GM18858 (cell line): Measurements from ENCODE around the gene PSTK.

Source experiments
- ATAC-seq: cut with Tn5 transposase; IDR thresholded peaks from one replicate; pipeline ENCODE4 v1.9.1; 2021; ENCODE audit not compliant: unreplicated experiment

Gene PSTK, protein sequence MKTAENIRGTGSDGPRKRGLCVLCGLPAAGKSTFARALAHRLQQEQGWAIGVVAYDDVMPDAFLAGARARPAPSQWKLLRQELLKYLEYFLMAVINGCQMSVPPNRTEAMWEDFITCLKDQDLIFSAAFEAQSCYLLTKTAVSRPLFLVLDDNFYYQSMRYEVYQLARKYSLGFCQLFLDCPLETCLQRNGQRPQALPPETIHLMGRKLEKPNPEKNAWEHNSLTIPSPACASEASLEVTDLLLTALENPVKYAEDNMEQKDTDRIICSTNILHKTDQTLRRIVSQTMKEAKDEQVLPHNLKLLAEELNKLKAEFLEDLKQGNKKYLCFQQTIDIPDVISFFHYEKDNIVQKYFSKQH

DNA sequence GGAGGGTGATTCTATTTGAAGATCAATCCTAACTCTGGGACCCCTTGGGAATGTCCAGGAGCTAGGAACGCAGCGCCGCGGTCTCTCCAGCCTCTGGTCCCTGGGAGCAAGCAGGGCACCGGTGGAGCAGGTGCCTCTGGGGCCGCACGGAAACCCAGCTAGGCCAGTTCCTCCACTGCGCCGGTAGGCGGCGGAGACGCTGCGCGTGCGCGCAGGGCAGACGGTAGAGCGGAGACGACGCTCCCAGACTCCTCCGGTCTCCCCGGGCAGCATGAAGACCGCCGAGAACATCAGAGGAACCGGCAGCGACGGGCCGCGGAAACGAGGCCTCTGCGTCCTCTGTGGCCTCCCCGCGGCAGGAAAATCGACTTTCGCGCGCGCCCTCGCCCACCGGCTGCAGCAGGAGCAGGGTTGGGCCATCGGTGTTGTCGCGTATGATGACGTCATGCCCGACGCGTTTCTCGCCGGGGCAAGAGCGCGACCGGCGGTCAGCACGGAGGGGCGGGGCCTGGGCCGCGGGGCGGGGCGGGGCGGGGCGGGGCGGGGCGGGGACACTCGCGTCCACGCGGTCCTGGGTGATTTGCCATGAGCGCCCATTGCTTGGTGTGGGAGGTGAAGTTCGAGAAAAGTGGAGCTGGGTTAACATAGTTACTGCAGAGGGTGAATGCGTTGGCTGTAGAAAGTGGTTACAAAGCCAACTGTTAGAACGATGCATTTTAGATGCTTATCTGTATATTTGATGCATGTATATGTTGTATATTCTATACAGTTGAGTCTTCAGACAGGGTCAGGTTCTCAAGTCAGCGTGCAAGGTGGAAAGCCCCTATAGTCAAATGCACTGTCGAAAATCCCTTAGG is at the start of gene PSTK:
TSS of gene PSTK (plus strand) at position 193 of the 857 bp plus-strand sequence. CDS start at position 272, 79 bp downstream.
- peak; percentile 88 for ATAC-seq

DNA sequence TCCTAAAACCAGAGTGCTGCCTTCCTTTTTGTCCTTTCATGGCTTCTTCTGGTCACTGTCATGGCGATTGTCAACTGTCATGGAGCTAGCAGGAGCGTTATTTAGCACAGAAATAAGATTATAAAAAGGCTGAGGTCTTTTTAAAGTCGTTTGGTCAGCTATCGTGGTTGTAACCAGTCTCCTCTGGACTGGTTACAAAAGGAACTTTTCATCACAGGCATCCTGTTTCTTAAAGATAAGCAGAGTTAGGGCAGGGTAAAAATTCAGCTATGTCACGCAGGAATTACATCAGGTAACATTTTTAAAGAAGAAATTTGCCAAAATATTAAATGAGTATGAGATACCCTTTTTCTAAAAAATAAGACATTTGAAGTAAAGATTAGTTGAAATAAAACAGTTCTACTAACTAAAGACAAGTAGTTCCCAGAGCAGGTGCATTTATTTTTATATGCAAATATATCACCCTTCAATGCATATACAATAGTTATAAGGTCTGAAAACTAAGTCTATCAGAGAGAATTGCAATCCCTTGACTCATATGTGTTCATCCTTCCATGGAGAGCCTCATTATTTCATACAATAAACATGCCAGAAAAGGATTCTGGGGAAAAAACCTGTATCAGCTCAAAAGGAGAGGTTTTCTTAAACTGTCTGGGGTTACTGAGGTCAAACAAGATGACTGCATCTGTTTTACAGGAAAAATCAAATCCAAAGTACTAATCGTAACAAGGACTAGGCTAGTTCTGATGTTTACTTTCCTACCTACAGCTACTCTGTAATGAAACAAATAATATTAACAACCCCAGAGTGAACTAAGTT is 48.9 kb upstream of the PSTK start:
- ATAC-seq: no peak

DNA sequence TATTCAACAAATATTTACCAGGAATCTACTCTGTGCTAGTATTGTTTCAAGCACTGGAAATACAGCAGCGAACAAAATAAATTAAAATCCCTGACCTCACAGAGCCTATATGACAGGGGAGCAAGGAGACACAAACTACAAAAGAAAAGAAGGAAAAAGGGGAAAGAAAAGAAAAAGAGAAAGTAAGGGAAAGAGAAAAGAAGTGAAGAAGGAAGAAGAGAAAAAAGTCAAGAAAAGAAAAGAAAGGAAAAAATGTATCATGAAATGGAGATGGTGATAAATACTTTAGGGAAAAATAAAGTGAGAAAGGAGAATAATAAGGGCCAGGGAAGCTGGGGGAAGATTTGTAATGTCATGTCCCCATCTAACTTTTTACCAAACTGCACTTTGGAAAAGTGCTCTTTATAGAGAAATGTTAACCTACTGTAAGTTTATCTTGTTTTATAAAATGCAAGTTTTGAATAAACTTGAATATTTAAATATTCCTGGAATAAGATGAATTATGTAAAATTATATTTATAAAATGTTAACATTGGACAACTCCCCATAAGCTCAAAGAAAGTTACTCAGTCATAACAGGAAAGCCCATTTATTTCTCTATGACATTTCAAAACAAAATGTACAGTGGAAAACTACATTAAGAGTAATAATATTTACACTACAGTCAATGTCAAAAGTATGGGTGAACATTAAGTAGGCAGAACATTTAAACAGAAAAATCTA is 40.9 kb upstream of the PSTK start:
- ATAC-seq: no peak

DNA sequence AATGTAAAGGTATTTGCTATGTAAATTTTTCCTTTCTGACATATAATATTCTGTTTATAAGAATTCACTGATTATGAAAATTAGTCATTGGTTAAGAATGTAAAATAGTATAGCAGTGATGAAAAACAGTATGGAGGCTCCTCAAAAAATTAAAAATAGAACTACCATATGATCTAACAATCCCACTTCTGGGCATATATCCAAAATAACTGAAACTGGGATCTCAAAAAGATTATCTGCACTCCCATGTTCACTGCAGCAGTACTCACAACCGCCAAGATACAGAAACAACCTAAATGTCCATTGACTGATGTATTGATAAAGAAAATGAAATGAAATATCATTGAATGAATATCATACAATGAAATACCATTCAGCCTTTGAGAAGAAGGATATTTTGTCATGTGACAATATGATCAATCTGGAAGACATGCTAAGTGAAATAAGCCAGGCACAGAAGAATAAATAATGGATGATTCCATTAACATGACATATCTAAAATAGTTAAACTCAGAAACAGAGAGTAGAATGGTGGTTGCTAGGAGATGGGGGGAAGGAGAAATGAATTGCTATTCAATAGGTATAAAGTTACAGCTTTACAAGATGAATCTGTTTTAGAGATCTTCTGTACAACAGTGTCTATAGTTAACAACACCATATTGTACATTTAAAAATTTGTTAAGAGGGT is 40.2 kb upstream of the PSTK start:
- ATAC-seq: no peak

DNA sequence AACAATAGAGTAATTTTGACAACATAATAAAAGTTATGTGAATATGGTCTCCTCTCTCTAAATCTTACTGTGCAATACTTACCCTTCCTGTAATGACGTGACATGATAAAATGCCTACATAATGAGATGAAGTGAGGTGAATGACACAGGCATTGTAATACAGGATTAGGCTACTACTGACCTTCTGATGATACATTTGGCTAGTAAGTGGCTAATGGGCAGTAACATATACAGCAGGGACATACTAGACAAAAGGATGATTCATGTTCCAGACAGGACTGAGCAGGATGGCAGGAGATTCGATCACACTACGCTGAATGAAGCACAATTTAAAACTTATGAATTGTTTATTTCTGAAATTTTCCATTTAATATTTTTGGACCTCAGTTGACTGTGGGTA is 30.9 kb upstream of the PSTK start:
- no peak for ATAC-seq

DNA sequence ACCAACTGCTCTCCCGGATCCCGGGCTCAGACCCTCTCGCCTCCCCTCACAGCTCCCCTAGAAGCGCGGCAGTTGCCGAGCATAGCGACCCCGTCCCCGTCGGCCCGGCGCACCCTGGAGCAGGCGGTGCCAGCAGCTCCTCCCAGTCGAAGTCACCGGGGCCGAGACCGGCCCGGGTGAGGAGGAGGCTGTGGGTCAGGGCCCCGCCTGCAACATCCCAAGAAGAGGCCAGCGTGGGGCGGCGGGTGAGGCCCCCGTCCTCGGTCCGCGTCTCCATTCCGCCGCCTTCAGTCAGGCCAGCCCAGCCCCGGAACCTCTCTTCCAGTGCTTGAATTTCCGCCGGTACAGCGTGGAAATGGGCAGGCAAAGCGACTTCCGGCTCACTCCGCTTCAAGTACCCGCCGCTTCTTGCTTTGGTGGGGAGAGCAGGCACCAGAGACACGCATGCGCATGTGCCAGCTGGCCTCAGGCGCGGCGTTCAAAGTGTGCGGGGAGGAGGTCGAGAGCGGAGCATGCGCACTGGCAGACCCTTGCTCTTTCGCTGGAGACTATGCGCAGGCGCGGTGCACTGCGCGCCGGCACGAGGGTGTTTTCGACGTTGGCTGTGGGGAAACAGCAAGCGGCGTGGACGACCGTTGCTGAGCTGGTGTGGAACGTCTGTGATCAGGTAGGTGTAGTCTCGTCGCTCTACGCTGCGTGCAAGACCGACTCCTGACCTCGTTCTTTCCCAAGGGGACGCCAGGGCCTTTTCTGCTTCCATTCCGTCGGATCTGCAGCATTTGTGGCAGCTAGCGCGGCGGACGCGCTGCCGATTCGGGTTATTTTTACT is 26.1 kb upstream of the PSTK start, which contains the start of gene C10orf88:
TSS of gene C10orf88 (minus strand) at position 326 of the 829 bp plus-strand sequence. CDS start at position 277, 49 bp downstream.
- peak; percentile 90 for ATAC-seq

DNA sequence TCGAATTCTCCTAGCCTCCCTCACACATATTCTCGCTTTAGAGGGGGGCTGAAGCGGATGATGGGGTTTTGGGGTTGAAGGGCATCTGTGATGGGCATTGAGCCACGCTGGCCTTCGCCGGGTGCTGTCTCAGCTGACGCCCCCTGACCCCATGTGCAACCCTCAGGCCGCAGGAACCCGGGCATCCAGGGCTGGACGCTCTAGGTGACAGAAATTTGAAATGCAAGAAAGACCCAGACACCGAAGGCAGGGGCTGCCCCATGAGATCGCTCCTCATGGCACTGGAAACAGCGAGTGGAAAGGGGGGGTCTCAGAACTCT is 25.5 kb upstream of the PSTK start:
- ATAC-seq: no peak

DNA sequence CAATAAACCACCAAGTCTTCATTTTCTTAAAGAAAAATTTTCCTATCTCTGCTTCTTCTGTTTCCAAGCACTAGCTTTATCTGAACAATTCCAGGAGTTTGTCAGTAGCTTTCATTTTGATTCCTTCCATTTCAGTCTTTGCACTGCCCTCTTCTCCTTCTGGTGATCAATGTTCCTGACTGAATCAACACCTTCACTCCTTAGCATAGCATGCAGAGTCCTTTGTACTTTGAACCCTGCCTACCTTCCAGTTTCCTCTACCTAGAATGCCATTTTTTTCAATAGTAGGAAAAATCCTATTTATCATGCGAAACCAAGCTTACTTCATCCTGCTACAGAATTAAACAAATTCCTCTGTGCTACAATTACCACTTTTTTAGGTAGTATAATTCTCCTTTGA is 24.3 kb upstream of the PSTK start:
- ATAC-seq: no peak

DNA sequence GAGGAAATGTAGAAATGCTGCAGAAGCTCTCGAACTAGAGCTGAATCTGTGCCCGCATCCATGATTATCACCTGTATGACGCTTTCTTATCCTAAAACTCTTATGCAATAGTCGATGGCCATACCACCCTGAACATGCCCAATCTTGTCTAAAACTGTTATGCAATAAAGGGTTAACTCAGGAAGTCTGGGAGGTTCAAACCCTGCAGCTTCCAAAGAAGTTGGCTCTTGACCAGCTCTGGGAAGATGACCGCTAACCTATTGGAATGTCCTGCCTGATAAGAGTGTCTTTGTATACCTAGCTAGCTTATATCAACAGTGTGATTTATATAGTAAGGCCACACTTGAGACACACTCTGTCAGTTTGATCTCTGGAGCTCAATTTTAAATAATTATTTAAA is 22.7 kb upstream of the PSTK start:
- no peak for ATAC-seq

DNA sequence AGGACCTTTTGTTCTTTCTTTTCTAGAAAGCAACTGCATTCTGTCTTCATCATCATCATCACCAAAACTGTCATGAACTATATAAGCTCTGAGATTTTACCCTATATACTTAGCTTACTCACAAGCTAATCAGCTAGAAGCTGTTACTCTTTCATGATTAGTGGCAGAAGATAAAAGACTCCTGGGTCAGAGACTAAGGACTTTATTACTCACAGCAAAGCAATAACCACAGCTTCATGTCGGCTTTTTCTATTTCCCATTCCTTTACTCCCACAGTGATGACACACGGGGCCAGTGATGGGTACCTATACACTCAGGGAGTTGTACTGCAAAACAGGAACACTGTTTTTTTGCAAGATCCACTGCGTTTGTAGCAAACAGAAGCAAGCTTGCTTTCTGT is 17.8 kb upstream of the PSTK start:
- no peak for ATAC-seq

DNA sequence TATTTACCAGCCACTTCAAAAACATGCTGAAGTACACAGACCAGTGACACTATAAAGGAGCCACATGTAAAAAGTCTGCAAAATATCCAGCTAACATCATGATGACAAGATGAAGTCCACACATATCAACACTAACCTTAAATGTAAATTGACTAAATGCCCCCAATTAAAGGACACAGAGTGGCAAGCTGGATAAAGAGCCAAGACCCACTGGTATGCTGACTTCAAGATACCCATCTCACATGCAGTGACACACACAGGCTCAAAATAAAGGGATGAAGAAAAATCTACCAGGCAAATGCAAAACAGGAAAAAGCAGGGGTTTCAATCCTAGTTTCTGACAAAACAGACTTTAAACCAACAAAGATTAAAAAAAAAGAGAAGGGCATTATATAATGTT is 13.3 kb upstream of the PSTK start:
- no peak for ATAC-seq

DNA sequence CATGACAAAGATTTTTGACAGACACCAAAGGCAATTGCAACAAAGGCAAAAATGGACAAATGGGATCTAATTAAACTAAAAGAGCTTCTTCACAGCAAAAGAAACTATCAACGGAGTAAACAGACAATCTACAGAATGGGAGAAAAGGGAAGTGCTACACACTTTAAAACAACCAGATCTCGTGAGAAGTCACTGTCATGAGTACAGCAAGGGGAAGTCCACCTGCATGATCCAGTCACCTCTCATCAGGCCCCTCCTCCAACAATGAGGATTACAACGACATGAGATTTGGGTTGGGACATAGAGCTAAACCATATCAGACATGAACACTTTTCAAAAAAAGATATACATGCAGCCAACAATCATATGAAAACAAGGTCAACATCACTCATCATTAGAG is 11.5 kb upstream of the PSTK start:
- ATAC-seq: no peak

DNA sequence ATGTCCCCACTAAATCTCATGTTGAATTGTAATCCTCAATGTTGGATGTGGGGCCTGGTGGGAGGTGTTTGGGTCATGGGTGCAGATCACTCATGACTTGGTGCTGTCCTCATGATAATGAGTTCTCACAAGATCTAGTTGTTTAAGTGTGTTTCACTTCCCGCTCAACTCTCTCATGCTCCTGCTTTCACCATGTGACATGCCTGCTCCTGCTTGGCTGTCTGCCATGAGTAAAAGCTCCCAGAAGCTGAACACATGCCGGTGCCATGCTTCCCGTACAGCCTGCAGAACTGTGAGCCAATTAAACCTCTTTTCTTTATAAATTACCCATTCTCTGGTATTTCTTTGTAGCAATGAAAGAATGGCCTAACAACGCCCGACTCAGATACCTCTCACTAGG is 6.2 kb upstream of the PSTK start:
- ATAC-seq: no peak

DNA sequence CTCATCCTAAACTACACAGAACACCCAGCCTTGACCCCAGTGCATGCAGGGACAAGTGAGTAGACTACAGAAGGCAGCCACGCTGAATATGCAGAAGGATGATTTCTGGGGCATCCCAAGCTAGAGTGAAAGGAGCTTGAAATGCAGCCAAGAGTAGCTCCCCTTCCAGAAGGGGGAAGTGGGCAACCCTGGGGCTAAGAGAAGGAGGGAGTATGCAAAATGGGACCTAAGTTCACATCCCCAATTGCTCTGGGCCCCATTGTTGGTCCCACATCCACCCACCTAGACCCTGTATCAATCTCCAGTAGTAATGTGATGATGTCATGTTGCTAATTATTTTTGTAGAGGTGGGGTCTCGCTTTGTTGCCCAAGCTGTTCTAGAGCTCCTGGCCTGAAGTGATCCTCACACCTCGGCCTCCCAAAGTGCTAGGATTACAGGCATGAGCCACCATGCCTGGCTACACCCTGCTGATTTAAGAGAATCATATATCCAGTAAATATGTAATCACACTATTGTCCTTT is 5.6 kb upstream of the PSTK start:
- ATAC-seq: no peak

DNA sequence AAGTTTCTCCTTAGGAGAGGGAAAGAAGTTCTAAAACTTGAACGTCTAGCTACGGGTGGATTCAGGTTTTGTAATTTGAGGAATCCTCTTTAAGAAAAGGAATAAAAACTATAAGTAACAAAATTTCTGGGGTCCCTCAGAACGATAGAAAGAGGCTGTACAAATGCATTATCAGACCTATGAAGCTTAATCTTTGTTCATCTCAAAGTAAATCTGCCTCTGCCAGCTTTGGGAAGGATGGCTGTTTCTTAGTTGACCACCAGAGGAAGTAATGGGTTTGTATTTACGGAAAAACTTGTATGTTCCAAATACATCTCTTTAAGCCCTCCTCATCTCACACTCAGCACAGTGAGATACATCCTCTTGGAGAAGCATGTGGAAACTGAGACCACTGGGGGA is 864 bp downstream of the PSTK start:
- no peak for ATAC-seq

DNA sequence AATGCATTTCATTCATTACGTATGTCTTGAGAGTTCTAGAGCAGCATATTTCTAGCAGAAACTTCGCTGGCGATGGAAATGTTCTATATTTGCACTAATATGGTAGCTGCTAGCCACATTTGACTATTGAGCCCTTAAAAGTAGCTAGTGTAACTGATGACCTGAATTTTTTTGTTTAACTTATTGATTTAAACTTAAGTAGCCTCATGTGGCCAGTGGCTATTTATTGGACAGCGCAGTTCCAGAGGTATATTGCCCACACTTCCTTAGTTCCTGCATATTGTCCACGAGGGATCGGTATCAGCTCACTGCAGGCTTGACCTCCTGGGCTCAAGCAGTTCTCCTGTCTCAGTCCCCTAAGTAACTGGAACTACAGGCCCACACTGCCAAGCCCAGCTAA is 3.7 kb downstream of the PSTK start:
- no peak for ATAC-seq

DNA sequence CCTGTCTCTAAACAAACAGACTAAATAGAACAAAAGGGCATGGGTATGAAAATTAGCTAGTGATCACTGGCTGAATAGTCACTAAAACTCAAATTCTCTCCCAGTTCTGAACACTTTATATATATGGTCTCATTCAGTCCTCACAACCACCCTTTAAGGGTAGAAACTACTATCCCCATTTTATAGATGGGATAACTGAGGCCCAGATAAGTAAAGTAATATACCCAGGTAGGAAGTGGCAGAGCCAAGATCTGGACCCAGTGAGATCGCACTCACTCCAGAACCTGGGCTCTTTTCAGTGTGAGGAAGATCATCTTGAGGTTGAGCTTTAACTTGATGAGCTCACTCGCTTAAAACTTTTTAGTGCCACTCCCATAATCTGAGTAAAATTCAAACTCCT is 4.5 kb downstream of the PSTK start:
- ATAC-seq: no peak

DNA sequence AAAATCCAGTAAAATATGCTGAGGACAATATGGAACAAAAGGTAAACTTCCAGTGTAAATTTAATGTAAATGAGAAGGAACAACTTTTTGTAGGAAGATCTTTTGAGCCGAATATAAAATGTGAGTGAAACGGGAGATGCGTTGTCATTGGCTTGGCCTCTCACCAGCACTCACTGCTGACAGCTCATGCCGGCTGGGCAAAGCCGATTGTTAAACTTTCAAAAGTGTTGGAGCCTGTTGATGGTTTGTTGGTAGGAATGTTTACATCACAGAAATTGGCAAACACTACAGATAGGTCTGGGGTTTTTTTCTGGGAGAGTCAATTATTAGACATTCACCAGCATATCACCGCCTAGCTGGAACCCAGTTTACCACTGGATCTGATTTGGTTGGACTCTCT is 6.1 kb downstream of the PSTK start:
- no peak for ATAC-seq

DNA sequence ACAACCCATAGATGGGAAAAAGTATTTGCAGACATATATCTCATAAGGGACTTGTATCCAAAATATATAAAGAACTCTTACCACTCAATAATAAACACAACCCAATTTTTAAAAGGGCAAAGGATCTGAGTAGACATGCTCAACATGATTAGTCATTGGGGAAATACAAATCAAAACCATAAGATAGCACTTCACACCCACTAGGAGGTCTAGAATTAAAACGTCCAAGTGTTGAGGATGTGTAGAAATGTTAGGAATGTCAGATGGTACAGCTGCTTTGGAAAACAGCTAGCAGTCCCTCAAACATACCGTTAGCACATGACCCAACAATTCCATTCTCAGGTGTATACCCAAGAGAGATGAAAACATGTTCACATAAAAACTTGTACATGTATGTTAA is 8.3 kb downstream of the PSTK start:
- ATAC-seq: no peak
